ENCODE results near the gene MOV10L1. TPM values are rescaled to one million over a fixed set of nuclear protein-coding genes. Genes with fewer than 3 reads are reported as not detected.

The MOV10L1 gene
- total RNA-seq, 4 donors from 2014 or later, result 0.68 to 0.80 TPM; not detected in 2

DNA sequence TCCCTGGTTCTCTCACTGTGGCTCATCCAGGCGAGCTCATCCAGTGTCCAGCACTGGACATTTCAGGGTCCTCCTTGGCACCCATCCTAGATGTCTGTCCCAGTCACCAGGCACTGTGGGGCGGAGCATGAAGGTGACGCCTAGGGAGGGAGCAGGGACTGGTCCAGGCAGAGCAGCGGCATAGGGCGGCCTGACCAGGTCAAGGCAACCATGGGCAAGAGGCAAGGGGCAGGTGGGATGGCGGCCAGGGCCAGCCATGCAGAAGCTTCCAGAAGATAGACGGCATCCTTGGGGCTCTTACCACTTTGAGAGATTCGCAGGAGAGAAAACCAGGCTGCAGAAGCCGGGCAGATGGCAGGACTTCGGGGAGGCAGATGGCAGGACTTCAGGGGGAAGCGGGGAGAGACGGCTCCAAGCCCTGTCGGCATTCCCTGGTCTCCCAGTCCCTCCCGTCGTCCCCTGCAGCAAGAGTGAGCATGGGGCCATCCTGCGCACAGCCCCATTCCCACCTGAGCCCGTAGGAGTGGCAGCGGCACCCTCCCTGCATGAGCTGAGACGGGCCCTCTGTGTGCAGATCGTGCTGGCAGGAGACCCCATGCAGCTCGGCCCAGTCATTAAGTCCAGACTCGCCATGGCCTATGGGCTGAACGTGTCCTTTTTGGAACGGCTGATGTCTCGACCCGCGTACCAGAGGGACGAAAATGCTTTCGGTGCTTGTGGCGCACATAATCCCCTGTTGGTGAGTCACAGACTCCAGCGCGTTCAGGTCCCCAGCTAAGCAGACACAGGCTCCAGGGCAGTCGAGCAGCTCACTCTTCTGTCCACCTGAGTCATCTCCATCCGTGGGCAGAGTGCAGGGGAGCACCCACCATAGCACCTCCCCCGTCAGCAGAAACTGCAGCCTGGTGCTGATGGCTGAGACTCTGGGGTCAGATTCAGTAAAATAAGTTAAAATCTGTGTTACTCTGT lies 60.6 kb downstream of the MOV10L1 start:
- no peak overlapping the region for H3K4me3 ChIP-seq
- no peak overlapping the region for H3K27ac ChIP-seq
- WGBS, result 89% methylated on average over 25 of the region's 35 CpGs
- H3K27me3 ChIP-seq, result no peaks in the 10 kb centered on the region
- TF ChIP-seq POLR2A (IDR thresholded peaks at IDR 0.05), result no peak
- TF ChIP-seq EP300 (IDR thresholded peaks at IDR 0.05), result no peak
- TF ChIP-seq, protein P1, sequence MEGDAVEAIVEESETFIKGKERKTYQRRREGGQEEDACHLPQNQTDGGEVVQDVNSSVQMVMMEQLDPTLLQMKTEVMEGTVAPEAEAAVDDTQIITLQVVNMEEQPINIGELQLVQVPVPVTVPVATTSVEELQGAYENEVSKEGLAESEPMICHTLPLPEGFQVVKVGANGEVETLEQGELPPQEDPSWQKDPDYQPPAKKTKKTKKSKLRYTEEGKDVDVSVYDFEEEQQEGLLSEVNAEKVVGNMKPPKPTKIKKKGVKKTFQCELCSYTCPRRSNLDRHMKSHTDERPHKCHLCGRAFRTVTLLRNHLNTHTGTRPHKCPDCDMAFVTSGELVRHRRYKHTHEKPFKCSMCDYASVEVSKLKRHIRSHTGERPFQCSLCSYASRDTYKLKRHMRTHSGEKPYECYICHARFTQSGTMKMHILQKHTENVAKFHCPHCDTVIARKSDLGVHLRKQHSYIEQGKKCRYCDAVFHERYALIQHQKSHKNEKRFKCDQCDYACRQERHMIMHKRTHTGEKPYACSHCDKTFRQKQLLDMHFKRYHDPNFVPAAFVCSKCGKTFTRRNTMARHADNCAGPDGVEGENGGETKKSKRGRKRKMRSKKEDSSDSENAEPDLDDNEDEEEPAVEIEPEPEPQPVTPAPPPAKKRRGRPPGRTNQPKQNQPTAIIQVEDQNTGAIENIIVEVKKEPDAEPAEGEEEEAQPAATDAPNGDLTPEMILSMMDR (IDR thresholded peaks at IDR 0.05), result no peak
- TF ChIP-seq POLR2AphosphoS5 (IDR thresholded peaks at IDR 0.05), result no peak
- peaks cover 2% of the 10 kb centered on the region for H3K4me1 ChIP-seq
- no peaks in the 10 kb centered on the region for H3K9me3 ChIP-seq
- peak; percentile 45 to 76 for DNase-seq (ENCODE audit: low spot score in 2 of 2)
- no peaks in the 10 kb centered on the region for H3K36me3 ChIP-seq

DNA sequence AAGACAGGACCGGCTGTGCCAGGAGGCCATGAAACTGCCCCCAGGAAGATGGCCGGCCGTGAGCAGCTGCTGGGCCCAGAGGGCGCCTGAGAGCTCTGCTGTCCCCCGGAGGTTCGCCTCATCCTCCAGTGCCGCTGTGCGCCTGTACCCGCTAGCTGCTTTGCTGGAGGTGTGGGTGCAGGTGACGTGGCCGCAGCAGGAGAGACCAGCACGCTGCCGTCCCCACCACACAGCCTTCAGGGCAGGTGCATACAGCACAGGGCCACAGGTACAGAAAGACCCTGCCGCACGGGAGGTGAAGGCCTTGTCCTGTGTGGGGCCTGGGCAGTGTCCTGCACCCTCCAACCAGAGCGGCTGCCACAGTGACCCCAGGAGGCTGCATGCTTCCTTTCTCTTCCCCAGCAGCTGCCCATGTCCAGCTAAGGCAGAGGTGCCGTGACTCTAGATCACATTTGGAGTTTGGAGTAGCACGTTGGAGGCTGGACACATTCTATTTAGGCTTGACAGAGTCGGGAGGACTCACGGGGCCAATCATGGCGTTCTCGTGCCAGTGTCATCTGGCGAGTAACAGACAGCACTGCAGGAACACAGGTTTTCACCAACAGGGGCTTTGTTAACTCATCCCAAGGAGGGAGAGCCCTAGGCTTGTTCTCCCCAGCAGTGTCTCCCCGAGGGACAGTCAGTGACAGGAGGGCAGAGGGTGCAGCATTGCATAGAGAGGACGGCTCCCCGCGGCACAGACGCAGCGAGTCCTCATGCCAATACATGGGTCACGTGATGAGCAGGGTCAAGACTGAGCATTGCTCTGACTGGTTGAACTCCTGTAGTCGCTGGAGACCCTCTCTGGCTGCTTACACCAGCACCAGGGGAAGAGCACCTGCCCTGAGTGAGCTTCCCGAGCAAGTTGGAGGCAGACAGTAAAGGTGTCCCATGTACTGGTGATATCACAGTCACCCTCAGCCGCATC lies 62.0 kb downstream of the MOV10L1 start:
- TF ChIP-seq POLR2A (IDR thresholded peaks at IDR 0.05) (no peak), POLR2AphosphoS5 (IDR thresholded peaks at IDR 0.05) (no peak), EP300 (IDR thresholded peaks at IDR 0.05) (no peak)
- TF ChIP-seq, protein P1 (IDR thresholded peaks at IDR 0.05), result no peak
- no peak overlapping the region for H3K27ac ChIP-seq
- no peak overlapping the region for H3K4me3 ChIP-seq
- no peaks in the 10 kb centered on the region for H3K27me3 ChIP-seq
- H3K36me3 ChIP-seq, result no peaks in the 10 kb centered on the region
- peak; percentile 44 to 71 for DNase-seq (ENCODE audit: low spot score in 2 of 2)
- WGBS, result 83% methylated on average over 10 of the region's 33 CpGs
- H3K4me1 ChIP-seq, result no peaks in the 10 kb centered on the region
- H3K9me3 ChIP-seq, result no peaks in the 10 kb centered on the region

DNA sequence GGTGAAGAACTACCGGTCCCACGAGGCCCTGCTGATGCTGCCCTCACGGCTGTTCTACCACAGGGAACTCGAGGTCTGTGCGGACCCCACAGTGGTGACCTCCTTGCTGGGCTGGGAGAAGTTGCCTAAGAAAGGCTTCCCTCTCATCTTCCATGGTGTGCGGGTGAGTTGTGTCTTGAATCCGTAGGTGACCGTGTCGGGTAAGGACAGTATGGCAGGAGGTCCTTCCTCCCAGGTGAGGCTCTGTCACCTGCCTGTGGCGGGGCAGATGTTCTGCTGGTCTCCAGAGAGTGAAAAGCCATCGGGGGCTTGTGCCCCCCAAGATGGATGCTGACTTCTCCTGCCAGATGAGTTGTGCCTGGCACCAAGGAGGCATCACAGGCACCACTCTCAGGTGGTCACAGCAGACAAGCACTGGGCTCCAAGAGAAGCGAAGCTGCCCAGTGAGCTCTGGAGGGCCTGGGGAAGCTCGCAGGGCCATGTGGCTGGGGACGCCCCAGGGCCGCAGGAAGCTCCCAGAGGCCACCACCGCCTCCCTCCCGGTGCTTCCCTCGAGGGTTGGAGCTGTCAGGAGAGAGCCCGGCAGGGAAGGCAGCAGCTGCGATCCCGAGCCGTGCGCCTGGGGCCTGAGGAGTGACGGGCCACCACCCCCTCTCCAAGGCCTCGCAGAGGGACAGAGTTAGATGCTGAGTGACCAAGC lies 63.4 kb downstream of the MOV10L1 start:
- Histone ChIP-seq H3K9me3 (no peaks in the 10 kb centered on the region), H3K4me1 (no peaks in the 10 kb centered on the region), H3K27me3 (no peaks in the 10 kb centered on the region), H3K36me3 (no peaks in the 10 kb centered on the region), H3K27ac (no peak overlapping the region), H3K4me3 (no peak overlapping the region)
- TF ChIP-seq POLR2A (IDR thresholded peaks at IDR 0.05) (no peak), EP300 (IDR thresholded peaks at IDR 0.05) (no peak), POLR2AphosphoS5 (IDR thresholded peaks at IDR 0.05) (no peak)
- TF ChIP-seq, protein P1 (IDR thresholded peaks at IDR 0.05), result no peak
- 83% methylated on average over 22 of the region's 25 CpGs for WGBS
- DNase-seq (ENCODE audit: low spot score in 2 of 2), result peak; percentile 55 to 72

DNA sequence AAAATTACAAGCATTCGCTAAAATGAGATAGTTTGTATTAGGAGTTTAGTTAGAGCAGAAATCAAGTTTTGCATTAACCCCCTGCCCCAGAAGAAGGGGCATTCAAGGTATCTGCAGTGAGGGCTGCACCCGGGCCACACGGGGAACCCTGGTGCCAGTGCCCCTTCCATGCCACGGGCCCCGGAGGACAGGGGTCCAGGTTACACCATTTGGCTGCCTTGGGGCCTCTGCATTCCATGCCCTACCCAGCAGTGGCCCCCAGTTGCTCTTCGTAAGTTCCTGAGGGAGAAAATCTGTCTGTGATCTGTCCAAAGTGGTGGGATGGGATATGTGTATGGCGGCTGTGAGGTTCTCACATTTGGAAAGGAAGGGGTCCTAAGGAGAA lies 63.9 kb downstream of the MOV10L1 start:
- no peaks in the 10 kb centered on the region for H3K36me3 ChIP-seq
- 82% methylated on average over 7 of the region's 7 CpGs for WGBS
- no peaks in the 10 kb centered on the region for H3K9me3 ChIP-seq
- DNase-seq (ENCODE audit: low spot score in 2 of 2), result peak in 1 of 2 donors; percentile 32
- TF ChIP-seq EP300 (IDR thresholded peaks at IDR 0.05) (no peak), POLR2AphosphoS5 (IDR thresholded peaks at IDR 0.05) (no peak), POLR2A (IDR thresholded peaks at IDR 0.05) (no peak)
- TF ChIP-seq, protein P1 (IDR thresholded peaks at IDR 0.05), result no peak
- H3K4me3 ChIP-seq, result no peak overlapping the region
- peaks cover 3% of the 10 kb centered on the region for H3K4me1 ChIP-seq
- H3K27ac ChIP-seq, result no peak overlapping the region
- H3K27me3 ChIP-seq, result no peaks in the 10 kb centered on the region

Measured in suprapubic skin (tissue), 4 donors.